GM19372 (cell line): ENCODE data around the gene JPH4.
"Not testable (repeated sequence)": the region's sequence is repeated elsewhere in the genome, so short reads cannot be mapped to it uniquely, and the experiment has no call there.

Source experiments
- ATAC-seq: cut with Tn5 transposase; IDR thresholded peaks from one replicate; pipeline ENCODE4 v1.9.1; 2021; ENCODE audit warnings: mild to moderate bottlenecking, low read depth, moderate library complexity; ENCODE audit not compliant: unreplicated experiment

The JPH4 gene

DNA sequence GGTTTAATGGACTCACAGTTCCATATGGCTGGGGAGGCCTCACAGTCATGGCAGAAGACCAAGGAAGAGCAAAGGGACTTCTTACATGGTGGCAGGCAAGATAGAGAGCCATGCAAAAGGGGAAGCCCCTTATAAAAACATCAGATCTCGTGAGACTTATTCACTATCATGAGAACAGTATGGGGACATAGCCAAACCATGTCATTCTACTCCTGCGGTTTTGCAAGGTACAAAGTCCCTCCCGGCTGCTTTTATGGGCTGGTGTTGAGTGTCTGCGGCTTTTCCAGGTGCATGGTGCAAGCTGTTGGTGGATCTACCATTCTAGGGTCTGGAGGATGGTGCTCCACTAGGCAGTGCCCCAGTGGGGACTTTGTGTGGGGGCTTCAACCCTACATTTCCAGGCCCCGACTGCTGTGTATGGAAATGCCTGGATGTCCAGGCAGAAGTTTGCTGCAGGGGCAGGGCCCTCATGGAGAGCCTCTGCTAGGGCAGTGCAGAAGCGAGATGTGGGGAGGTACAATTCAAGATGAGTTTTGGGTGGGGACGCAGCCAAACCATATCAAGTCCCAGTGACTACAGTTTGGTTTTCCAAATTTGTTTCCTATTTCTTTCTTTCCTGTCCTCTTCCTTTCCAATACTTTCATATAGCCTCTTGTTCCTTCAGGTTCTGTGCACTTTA is 31.0 kb upstream of the JPH4 start:
- not testable (repeated sequence) for ATAC-seq

DNA sequence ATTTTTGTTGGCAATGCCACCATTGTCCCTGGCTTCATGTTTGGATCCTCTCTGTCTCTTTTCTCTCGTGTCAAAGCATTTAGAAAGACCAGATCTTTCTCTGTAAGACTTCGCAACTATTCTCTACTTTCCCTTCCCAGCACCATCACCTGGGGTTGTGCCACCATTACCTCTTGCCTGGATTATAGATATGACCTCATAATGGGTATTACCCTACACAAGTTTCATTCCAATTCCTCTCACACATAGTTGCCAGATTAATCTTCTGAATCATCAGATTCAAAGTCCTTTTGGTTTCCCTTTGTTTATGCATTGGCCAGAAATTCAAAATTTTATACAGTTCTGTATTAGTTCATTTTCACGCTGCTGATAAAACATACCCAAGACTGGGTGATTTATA is 30.4 kb upstream of the JPH4 start:
- no peak for ATAC-seq

DNA sequence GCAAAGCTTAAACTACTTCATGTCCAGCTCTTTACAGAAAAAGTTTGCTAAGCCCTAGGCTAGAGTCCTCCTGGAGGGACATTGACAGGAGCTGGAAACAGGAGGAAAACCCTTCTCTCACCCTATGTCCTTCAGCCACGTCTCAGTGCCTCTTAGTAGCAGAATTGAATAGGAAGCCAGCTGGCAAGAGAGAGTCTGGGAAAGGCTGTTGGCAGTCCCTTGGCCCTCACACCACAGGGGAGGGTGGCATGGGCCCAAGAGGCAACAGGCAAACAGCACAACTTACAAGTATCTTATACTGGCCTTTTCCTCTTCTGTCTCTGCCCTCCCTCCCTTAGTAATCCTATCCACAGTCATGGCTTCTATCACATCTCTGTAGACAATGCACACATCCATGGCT is 29.9 kb upstream of the JPH4 start:
- ATAC-seq = no peak

DNA sequence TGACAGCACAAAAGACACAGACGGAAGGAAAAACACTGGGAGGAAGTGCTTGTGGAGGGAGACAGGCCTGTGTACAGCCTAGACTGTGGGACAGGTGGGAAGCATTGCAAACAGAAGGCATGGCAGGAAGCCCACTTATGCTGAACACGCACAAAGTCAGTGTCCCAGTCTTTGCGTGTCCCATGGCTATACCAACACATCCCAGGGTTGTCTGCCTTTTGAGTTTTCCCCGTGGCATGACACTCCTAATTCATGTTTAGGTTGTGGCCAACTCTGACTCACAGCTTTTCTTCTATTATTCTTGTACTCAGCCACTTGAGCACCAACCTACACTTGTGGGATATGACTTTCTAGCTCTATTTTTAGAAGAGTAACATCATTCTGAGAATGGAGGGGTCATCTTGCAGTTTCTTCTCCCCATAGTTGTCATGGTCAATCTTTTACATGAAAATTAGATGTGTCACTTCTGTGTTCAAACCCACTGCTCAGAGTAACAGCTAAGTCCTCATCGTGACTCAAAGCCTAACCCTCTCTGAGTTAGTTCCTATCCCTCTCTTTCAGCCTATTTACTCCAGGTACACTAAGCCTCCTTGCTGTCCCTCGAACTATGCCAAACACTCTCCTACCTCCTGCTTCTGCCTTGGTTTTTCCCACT is 27.5 kb upstream of the JPH4 start:
- ATAC-seq = peak; percentile 68

DNA sequence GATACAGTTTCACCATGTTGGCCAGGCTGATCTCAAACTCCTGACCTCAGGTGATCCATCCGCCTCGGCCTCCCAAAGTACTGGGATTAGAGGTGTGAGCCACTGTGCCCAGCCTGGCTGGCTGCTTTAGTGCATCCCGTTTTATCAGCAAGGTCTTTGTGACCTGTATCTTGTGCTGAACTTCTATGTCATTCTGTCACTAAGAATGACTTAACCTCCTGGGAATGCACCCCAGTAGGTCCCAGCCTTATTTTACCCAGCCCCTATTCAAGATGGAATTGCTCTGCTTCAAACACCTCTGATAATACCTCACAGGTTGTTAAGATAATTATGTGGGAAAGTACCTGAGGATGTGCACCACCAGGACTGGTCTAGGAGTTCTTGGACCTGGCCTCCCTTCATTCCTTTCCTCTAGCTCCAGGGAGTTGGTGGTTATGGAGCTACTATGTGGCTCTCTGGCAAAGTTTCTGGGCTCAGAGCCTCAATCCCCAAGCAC is 26.1 kb upstream of the JPH4 start:
- ATAC-seq = no peak

DNA sequence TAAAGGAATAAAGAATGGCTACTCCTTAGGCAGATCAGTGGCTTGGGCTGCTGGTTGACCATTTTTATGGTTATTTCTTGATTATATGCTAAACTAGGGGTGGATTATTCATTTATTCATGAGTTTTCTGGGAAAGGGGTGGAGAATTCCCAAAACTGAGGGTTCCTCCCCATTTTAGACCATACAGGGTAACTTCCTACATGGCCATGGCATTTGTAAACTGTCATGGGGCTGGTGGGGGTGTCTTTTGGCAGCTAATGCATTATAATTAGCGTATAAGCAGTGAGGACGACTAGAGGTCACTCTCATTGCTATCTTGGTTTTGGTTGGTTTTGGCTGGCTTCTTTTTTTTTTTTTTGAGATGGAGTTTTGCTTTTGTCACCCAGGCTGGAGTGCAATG is 25.6 kb upstream of the JPH4 start:
- ATAC-seq = no peak

DNA sequence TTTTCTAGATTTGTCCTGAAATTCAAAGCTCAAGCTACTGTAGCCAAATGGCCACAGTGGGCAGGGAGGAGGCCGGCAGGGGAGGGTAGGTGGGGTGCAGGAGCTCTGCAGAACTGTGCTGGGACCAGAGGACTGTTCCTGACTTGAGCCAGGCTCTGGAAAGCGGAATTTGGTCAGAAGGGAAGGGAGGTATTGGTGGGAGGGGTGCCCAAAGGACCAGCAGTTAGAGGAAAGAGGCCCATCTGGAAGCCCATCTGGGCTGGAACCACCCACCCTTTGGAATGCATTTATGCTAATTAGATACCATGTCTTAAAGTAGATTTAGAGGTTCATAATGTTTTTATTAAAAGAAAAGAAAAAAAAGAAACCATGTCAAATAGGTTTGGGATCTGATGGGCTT is 24.5 kb upstream of the JPH4 start:
- no peak for ATAC-seq

DNA sequence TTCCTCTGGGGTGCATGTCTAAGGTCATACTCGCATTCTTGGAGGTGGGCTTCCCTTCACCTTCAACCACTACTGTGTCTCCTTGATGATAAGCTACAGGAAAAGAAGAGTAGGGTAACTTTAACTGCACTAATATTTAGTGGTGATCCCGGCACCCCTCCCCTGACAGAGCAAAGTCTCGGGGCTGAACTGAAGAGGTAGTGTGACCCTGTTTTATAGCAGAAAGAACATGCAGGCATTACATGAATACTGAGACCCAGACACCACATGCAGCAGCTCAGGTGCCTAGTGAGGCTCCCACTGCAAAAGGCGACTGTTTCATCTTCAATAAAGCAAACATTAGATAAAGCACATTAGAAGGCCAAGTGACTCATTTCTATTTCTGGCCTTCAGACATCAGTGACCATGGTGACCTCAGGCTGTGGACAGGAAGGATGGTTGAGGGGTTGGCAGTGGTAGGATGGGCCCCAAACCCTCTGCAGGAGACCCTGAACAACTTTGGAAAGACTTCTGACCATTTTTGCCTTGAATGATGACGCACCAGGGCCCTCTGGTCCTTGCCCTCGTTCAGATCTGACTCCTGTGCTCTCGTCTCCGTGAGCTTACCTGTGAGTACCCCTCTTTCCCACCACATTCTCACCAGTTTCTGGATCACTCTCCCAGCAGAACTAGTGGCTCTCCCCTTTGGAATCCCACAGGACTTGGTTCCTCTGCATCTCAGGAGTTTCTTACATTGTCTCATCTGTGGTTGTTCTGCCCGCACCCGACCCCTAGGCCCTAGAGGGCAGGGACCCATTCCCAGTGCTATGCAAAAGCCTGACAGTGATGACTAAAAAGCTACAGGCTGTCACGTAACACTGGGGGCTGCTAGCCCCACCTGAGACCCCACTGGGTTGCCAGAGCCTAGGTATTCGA is 23.8 kb upstream of the JPH4 start:
- no peak for ATAC-seq

GRCh38 chr14:23601845-23602180 is 23.2 kb upstream of the JPH4 start:
- no peak for ATAC-seq

GRCh38 chr14:23601424-23601823 is 22.8 kb upstream of the JPH4 start:
- no peak for ATAC-seq

DNA sequence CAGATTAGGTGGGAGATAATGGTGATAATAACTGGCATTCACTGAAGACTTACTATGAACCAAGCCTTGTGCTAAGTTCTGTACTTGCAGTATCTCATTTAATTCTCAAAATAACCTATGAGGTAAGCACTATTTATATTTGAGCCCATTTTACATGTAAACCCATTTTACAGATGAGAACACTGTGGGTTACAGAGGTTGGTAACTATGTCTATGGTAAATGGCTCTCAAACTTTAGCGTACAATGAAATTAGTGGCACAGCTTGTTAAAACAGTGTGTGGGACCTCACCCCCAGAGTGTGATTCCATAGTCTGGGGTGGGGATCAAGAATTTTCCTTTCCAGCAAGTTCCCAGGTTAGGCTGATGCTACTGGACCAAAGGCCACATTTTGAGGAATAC is 22.2 kb upstream of the JPH4 start:
- no peak for ATAC-seq

DNA sequence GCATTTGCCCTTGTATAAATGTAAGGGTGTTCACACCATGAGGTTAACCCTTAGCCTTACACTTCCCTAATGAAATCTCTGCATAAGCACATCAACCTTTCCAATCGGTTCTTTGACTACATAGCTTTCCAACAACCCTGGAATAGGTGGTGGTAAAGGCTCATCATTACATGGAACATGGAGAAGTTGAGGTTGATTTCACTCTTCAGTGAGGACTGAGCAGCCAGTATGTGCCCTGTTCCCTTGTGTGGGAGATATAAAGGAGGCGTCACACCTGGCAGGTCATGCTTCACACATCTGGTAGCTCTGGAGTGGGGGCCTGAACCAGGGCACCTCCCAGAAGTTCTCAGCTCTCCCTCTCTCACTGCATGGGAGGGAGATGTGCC is 21.7 kb upstream of the JPH4 start:
- no peak for ATAC-seq

DNA sequence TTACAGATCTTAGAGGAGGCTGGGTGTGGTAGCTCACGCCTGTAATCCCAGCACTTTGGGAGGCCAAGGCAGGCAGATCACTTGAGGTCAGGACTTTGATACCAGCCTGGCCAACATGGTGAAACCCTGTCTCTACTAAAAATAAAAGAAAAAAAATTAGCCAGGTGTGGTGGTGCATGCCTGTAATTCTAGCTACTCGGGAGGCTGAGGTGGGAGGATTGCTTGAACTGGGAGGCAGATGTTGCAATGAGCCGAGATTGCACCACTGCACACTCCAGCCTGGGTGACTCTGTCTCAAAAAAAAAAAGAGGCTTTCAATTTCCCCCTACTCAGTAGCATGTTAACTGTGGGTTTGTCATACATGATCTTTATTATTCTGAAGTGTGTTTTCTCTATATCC is 15.6 kb upstream of the JPH4 start:
- not testable (repeated sequence) for ATAC-seq

DNA sequence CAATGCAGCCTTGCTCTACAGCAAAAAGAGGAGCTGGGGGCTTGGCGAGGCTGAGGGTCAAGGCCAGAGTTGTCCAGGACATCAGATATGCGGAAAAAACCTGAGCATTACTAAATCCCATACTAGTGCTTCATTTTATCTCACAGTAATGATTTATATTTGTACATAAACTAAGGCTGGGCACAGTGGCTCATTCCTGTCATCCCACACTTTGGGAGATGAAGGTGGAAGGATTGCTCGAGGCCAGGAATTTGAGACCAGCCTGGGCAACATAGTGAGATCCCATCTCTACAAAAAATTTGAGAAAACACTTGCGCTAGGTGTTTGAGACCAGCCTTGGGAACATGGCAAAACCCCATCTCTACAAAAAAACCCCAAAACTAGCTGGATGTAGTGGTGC is 11.6 kb upstream of the JPH4 start:
- no peak for ATAC-seq

DNA sequence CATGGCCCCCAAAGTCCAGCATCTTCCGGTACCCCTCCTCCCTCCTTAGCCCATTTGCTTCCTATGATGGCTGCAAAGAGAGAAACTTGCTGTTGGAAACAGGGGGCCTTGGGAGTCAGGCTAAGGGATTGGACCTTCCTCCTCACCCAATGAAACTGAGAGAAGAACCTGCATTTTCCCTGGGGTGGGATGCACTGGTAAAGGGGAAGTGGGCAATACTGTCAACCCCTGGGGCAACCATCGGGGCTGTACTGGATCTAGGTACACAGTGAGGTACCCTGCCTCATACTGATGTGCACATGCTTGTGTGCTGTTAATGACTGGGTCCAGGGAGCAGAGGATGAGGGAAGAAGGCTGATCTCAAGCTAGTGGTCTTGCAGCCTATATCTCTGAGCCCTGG is 11.0 kb upstream of the JPH4 start:
- ATAC-seq = no peak

- ATAC-seq = no peak
Observed at GRCh38 chr14:23588884-23589598, 10.5 kb upstream of the JPH4 start.

DNA sequence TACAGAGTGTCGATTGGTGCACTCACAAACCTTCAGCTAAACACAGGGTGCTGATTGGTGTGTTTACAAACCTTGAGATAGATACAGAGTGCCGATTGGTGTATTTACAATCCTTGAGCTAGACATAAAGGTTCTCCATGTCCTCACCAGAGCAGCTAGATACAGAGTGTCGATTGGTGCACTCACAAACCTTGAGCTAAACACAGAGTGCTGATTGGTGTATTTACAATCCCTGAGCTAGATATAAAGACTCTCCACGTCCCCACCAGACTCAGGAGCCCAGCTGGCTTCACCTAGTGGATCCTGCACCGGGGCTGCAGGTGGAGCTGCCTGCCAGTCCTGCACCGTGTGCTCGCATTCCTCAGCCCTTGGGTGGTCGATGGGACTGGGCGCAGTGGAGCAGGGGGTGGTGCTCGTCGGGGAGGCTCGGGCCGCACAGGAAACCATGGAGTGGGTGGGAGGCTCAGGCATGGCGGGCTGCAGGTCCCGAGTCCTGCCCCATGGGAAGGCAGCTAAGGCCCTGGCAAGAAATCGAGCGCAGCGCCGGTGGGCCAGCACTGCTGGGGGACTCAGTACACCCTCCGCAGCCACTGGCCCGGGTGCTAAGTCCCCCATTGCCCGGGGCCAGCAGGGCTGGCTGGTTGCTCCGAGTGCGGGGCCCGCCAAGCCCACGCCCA is 6.1 kb upstream of the JPH4 start:
- not testable (repeated sequence) for ATAC-seq

GRCh38 chr14:23583761-23584526 is 5.4 kb upstream of the JPH4 start:
- ATAC-seq = not testable (repeated sequence)

DNA sequence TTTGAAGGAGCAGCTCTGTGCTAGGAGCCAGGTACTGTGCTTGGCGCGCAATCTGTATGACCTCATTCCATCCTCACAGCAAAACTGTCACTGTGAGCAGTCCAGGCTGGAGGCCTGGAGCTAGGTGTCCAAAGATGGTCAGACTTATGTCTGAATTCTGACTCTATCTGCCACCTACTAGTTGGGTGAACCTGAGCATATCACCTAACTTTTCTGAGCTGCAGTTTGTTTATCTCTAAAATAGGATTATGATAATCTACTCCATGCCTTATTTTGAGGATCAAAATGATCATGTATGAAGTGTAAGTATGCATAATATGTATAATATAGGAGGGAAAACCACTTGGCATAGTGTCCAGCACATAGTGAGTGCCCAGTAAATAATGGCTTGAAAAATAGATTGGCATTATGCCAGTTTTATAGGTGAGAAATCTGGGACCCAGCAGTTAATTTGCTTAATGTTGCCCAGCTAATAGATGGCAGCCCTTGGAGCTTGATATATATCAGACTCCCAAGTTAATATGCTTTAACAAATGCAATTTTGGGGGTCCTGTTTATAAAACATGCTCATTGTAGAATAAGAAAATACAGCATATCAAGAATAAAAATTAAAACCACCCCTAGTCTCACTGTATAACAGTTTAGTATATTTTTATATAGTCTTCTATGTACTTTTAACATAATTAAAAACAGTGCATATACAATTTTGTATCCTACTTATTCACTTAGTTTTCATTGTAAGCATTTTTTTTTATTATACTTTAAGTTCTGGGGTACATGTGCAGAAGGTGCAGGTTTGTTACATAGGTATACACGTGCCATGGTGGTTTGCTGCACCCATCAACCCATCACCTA is 4.5 kb upstream of the JPH4 start:
- no peak for ATAC-seq
